ENCODE results near the gene PSG11.
"Not testable (repeated sequence)": the region's sequence is repeated elsewhere in the genome, so short reads cannot be mapped to it uniquely, and the experiment has no call there.

PSG11 gene

DNA sequence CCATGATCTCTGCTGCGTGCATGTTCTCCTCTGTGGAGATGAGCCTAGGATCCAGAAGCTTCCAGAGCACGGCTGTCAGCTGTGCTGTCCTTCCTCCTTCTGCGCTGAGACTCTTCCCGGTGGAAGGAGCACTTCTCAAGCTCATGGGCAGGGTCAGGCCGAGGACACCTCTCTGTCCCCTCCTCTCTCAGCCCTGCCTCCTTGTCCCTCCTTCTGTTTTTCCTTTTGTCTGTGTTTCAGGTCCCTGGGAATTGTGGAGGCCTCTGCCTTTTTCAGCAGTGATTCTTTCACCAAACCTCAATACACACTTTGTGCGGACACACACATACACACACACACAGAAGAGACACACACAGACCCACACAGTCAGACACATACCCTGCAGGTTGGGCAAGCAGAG lies at the start of gene PSG11:
Gene PSG11, minus strand, starts transcription at position 101 of the 400 bp plus-strand sequence. Its CDS starts 97 bp downstream, at position 4.
- not testable (repeated sequence) for DNase-seq

DNA sequence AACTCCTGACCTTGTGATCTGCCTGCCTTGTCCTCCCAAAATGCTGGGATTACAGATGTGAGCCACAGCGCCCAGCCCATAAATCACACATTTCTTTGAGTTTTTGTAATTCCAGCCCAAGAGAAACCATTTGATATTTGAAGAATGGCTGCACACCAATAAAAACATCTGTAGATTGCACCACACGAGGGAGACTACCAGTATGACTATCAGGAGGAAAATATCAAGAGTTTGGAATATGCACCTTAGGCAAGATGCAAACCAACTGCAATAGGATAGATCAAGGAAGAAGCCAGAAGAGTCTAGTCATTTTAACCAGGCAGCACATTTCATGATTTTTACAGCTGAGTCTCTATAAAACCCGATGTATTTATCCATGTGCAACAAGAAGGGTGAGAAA lies 36.1 kb upstream of the PSG11 start:
- DNase-seq = not testable (repeated sequence)

DNA sequence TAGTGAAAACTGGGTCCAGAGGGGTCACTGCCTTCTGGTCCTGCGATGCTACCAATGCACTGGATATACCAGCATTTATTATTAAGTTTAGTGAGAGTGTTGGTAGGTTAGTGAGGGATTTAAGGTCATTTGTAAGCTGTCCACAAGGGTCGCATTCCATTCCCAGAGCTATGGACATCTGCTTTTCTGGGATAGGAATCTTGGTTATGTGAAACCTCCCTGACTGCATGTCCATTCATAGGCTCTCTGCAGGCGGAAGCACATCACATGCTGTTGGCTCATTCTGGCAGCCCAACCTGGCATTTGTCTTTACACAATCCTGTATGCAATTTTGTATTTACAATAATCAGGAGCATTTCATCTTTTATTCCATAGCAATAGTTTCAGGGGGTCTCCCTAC lies 35.1 kb upstream of the PSG11 start:
- not testable (repeated sequence) for DNase-seq

DNA sequence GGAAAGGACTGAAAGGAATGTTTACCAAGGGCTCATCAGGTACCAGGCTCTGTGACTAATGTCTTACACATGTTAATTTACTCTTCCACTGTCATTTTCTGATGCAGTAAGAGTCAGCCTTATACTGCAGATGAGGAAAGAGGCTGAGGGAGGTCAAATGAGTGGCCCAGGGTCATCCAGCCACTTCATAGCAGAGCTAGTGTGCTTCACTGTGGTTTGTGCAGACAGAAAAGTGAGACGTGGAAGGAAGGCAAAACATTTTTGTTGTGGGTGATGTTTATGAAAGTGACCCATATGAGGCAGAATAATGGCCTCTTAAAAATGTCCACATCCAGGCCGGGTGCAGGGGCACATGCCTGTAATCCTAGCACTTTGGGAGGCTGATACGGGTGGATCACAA lies 34.0 kb upstream of the PSG11 start:
- DNase-seq = not testable (repeated sequence)

DNA sequence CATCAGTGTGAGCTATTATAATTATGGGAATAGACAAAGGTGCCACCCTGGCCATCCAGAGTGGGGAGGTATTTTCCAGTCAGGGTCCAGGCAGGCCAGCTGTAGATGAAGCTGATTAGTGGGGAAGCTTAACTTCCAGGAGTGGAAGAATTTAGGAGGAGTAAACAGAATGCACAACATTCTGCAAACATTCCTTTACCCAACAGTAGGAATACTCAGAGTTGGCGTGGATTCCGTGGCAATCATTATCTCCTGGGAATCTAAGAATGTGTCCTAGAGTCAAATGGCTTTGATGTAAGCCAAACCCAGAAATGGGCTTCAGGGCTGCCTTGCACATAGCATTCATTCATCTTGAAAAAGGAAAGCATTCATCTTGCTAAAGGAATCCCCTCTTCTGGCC lies 33.2 kb upstream of the PSG11 start:
- not testable (repeated sequence) for DNase-seq

DNA sequence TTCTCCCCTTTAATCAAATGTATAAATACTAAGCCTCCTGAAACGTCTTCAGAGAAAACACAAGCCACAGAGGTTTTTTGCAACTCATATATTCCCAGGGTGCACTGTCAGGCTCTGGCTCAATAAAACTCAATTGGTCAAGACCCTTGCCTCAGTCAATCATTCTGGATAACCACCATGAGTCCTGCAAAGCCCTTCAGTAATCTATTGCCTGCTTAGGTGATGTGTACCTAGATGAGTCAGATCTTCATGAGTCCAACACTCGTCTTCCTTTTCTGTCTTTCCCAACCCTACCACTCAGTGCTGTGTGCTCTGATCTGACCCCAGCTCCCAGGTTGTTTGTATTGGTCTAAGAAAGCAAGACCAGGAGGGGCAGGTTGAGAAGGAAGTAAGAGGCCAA lies 32.2 kb upstream of the PSG11 start:
- DNase-seq = not testable (repeated sequence)

DNA sequence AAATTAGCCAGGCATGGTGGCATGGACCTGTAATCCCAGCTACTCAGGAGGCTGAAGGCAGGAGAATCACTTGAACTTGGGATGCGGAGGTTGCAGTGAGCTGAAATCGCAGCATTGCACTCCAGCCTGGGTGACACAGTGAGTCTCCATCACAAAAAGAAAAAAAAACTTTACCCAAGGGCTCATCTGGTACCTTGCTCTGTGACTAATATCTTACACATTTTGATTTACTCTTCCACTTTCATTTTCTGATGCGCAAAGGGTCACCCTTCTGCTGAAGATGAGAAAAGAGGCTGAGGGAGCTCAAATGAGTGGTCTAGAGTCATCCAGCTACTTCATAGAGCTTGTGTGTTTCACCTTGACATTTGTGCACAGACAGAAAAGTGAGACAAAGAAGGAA lies 21.7 kb upstream of the PSG11 start:
- not testable (repeated sequence) for DNase-seq

DNA sequence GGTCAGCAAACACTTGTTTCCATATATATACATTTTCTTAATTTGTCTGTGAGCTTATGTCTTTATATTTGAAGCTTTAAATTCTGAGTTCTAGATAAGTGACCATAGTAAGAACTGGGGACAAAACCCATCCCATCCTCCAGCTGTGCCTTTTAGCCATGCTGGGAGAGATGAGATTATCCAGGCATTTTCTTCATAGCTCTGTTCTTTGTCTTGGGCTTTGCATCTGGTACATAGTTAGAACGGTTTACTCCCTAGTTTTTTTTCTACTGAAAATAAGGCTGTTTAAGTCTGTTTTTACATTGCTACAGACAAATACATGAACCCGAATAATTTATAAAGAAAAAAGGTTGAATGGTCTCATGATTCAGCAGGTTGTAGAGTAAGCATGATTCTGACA lies 20.3 kb upstream of the PSG11 start:
- DNase-seq = not testable (repeated sequence)

DNA sequence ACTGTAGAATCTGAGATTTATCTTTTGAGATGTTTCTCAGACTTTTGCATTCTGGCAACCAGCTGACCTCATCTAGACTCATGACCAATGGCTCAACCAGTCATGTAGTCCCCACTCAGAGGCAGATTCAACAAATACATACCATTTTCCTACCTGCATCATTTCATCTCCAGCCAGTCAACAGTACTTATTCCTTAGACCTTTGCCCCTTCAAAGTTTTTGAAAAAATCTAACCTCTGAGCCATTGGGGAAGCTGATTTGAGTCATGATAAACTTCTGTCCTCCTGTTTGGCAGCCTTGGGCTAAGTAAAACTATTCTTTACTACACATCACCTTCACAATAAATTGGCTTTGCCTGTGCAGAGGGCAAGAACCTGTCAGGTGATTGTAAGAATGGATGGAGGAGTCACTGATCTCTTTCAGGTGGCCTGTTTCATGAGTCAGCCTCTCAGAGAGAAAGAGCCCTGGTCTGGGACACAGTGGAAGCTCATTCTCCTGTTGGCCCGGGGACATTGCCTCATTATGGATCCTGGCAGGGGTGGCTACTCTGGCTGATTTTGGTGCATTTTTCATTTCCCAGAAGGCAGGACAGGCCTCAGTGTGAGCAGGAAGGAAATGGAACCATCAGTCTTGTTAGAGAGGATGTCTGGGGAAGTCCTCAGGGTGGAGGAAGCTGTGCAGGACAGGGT lies 17.4 kb upstream of the PSG11 start:
- DNase-seq = not testable (repeated sequence)

DNA sequence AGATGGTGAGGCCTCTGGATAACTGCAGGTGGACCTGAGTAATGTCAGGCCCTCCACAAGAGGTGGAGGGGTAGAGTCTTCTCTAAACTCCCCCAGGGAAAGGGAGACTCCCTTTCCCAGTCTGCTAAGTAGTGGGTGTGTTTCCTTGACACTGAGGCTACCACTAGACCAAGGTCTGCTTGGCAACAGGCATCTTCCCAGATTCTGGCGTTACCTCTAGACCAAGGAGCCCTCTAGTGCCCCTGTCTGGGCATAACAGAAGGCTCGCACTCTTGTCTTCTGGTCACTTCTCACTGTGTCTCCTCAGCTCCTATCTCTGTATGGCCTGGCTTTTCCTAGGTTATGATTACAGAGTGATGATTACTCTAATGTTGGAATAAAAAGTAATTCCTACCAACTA lies 5.4 kb upstream of the PSG11 start:
- DNase-seq = not testable (repeated sequence)

DNA sequence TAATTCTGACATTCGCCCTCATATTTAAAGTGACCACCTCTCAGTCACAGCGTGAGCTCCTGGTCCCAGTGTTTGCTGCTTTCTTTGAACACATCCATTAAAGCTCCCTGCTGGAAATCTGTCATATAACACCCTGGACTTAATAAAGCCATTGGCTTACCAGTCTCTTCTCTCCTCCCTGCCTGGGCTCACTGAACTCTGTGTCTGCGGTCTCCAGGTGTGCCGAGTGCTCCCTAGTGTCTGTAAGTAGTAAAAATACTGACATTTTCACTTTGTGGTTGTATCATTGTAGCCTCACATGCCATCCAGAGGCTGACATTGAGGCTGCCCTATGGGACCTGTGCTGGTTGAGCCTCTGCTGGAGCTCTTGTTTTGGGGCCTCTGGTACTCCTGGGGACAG lies 2.6 kb upstream of the PSG11 start:
- DNase-seq = no peak

DNA sequence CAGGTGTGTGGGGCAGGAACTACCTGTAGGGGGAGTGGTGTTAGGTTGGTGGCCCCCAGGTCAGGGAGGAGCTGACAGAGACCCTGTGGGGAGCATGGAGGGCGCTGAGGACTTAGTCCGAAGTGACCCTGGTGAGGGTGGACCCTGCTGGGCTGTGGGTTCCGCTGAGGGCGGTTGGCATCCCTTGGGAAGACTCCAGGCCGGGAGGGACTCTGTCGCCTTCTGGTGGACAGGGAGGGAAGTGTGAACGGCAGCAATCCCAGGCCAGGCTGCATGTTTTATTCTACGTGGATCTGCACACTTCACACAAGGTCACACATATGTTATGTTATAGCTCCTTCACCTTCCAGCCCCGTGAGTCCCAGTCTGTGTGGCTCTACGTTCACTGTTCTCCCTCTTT lies 1.7 kb upstream of the PSG11 start:
- not testable (repeated sequence) for DNase-seq

DNA sequence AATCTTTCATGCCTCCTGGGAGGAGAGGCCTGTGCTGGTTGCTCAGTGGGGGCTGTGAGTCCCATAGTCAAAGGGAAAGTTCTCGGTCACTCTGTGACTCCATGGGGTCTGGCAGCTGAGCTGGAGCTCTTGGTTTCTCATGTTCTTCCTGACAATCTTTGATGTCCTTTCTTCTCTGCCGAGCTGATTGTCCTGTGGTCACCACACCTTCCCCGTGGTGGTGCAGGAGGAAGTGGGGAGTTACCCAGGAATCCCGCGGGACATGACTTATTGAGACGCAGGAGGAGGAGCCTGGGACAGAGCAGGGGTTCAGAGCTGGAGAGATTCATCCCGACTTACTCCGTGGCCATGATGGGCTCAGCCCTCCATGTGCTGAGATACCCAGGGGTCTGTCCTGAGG lies 792 bp upstream of the PSG11 start:
- DNase-seq = not testable (repeated sequence)

DNA sequence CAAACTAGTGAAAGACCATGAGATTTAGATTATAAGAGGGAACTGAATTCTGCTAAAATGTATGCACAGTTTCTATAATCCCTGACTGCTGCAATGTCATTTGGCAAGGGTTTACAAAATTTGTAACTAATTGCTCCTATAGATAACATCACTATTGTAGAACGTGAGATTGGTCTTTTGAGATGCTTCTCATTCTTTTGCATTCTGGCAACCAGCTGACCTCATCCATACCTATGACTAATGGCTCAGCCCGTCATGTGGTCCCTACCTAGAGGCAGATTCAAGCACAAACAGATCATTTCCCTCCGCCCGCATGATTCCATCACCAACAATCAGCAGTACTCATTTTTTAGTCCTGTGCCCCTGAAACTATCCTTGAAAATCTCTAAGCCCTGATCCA lies 4.2 kb downstream of the PSG11 start:
- DNase-seq = not testable (repeated sequence)

DNA sequence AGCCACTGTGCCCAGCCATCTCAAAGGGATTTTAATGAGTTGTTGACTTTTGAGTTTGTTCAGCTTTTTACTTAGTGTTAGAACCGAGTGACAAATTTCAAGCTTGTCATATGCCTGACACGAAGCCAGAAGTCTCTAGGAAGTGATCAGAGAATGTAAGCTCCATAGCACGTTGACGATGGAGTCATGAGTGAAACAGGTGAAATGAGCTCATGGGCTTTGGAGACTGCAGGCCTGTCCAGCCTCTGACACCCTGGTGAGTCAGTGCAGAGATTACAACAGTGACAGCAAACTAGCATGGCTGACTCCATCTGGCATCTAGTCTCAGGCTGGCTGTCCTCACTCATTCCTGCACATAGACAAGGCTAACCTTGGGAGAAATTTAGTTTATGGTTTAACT lies 4.6 kb downstream of the PSG11 start:
- not testable (repeated sequence) for DNase-seq

DNA sequence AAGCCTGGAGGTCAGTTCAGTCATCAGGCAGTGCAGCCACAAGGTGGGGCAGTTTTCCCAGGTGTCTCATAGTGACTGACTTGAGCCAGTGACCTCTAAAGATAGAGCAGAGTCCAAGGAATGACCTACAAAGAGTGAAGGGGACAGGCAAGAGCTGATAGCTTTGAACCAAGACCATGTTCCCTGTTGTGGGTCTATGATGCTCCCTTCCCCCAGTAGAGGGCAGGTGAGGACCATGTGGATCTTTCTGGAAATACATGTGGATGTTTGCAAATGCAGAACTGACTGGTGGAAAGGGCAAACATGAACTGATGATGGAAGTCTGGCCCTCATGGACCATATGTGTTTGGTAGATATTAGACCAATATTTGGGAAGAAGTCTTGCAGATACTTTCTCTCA lies 6.7 kb downstream of the PSG11 start:
- not testable (repeated sequence) for DNase-seq

DNA sequence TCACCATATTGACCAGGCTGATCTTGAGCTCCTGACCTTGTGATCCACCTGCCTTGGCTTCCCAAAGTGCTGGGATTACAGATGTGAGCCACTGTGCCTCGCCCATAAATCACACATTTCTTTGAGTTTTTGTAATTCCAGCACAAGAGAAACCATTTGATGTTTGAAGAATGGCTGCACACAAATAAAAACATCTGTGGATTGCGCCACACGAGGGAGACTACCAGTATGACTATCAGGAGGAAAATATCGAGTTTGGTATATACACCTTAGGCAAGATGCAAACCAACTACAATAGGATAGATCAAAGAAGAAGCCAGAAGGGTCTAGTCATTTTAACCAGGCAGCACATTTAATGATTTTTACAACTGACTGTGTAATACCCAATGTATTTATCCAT lies 20.4 kb downstream of the PSG11 start:
- DNase-seq = not testable (repeated sequence)

DNA sequence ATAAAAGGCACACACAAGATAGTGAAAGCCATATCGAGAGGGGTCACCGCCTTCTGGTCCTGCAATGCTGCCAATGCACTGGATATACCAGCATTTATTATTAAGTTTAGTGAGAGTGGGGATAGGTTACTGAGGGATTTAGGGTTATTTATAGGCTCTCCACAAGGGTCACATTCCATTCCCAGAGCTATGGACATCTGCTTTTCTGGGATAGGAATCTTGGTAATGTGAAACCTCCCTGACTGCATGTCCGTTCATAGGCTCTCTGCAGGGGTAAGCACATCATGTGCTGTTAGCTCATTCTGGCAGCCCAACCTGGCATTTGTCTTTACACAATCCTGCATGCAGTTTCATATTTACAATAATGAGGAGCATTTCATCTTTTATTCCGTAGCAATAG lies 21.4 kb downstream of the PSG11 start:
- not testable (repeated sequence) for DNase-seq

DNA sequence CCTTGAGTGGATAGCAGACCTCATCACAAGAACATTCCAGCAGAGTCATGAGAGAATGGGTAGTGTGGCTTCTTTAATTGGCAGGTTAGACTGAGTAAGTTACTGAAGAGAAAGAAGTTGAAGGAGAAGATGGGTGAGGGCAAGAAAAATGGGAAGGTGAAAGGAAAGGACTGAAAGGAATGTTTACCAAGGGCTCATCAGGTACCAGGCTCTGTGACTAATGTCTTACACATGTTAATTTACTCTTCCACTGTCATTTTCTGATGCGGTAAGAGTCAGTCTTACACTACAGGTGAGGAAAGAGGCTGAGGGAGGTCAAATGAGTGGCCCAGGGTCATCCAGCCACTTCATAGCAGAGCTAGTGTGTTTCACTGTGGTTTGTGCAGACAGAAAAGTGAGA lies 22.6 kb downstream of the PSG11 start:
- DNase-seq = not testable (repeated sequence)

DNA sequence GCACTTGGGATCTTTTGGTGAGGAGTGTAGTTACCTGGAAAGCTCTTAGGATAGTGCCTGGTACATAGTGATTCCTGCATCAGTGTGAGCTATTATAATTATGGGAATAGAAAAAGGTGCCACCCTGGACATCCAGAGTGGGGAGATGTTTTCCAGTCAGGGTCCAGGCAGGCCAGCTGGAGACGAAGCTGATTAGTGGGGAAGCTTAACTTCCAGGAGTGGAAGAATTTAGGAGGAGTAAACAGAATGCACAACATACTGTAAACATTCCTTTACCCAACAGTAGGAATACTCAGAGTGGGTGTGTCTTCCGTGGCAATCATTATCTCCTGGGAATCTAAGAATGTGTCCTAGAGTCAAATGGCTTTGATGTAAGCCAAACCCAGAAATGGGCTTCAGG lies 23.3 kb downstream of the PSG11 start:
- DNase-seq = not testable (repeated sequence)

DNA sequence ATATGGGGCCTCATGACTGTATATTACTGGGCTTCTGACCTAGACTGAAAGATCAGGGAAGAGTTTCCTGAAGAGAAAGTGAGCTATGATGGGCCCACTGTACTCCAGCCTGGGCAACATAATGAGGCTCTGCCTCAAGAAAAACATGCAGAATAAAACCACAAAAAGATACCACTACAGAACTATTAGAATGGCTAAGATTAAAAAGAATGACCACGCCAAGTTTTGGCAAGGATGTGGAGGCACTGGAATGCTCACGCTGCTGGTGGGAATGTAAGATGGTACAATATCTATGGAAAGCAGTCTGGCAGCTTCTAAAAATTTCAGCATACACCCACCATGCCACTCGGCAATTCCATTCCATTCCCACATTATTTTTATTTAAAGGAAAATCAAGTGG lies 30.1 kb downstream of the PSG11 start:
- not testable (repeated sequence) for DNase-seq

DNA sequence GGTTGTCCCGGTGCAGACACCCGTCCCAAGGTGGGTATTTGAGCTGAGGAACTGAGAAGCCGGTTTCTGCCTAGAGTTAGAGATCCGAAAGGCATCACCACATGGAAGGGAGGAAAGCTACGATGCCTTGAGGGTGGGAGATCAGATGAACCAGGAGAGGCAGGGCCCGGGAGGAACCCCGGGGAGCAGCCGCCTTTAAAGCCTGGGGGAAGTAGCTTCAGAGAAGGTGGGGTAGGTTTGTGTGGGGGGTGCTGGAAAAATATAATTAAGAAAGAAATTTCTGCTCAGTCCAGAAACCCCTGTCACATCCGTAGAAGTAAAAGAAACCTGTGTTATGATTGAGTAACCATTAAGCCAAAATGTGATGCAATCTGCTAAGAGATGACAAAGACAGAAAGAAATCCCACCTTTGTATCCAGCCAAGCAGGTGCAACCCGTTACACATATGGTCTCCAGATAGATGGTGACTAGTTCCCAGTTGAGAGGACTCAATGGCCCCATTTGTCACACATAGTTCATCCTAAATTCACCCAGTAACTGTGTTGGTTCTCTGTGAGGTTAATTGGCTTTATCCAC lies 34.2 kb downstream of the PSG11 start:
- DNase-seq = not testable (repeated sequence)

DNA sequence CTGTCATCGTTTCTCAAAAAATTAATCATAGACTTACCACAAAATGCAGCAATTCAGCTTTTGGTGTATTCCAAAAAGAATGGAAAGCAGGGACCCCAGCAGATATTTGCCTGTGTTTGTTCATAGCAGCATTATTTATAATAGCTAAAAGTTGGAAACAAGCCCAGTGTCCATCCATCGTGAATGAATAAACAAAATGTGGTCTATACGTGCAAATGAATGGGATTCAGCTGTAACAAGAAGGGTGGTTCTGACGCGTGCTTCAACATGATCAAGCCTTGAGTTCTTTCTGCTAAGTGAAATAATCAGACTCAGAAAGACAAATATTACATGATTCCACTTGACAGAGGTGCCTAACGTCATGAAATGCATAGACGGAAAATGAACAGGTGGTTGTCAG lies 36.4 kb downstream of the PSG11 start:
- DNase-seq = no peak

DNA sequence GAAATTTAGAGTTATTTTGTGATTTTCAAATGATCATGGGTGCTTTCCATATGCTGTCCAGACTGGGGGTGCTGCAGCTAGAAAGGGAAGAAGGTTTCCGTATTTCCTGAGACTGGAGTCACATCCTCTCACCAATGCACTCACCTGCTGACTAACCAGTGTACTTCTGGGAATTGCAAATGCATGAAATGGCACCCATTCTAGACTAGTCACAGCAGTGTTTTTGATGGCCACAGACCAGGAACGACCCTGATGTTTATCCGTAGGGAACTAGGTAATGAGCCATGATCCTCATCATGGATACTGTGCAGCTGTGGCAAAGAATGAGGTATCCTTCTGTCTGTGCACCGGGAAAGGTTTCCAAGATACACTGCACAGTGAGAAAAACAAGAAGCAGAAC lies 37.1 kb downstream of the PSG11 start:
- DNase-seq = not testable (repeated sequence)

DNA sequence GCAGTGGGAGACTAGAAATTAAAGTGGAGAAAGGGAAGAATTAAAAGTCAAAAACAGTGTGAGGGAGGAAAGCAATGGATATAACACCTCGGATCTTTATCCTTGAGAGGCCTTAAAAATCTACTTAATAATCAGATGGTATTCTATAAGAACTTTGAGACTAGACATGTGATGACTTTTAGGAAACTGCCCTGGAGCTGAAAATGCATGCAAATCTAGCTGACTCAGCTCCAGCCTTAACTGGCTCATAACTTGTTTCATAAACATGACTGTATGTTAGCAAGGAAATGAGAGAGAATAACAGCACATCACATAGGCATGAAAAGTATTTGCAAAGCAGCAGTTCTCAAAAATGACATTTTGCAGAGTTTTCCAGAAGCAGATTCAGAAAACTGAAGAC lies 38.1 kb downstream of the PSG11 start:
- DNase-seq = not testable (repeated sequence)
